ENCODE data around the gene ADAMTS6. TPM values are rescaled to one million over a fixed set of nuclear protein-coding genes. Genes with fewer than 3 reads are reported as not detected.
"Not testable (repeated sequence)": the region's sequence is repeated elsewhere in the genome, so short reads cannot be mapped to it uniquely, and the experiment has no call there.

Gene ADAMTS6
- total and polyA plus RNA-seq, 9 donors: 0.80 to 3.2 (median 1.4) TPM

- Histone ChIP-seq H3K9me3 (replicated peaks; ENCODE audit: control insufficient read depth, low read depth, low read length) (no peaks in the 10 kb centered on the region), H3K36me3 (ENCODE audit: control insufficient read depth, insufficient read depth, low read length) (no peaks in the 10 kb centered on the region), H3K4me3 (ENCODE audit: low read length) (no peak overlapping the region), H3K4me1 (ENCODE audit: control insufficient read depth, insufficient read depth, low read length) (no peaks in the 10 kb centered on the region), H3K27ac (ENCODE audit: low read length) (no peak overlapping the region), H3K27me3 (ENCODE audit: control insufficient read depth, insufficient read depth, low read length) (no peaks in the 10 kb centered on the region)
- no CpG with 5 or more reads among the region's 1 CpG for WGBS (ENCODE audit: insufficient coverage)
- no peak for DNase-seq
Measured at GRCh38 chr5:65382582-65382981, 99.1 kb downstream of the ADAMTS6 start.

GRCh38 chr5:65370505-65370904 lies 111.2 kb downstream of the ADAMTS6 start:
- H3K27me3 ChIP-seq (ENCODE audit: control insufficient read depth, insufficient read depth, low read length); H3K27ac ChIP-seq (ENCODE audit: low read length); H3K4me1 ChIP-seq (ENCODE audit: control insufficient read depth, insufficient read depth, low read length); H3K4me3 ChIP-seq (ENCODE audit: low read length); DNase-seq; H3K36me3 ChIP-seq (ENCODE audit: control insufficient read depth, insufficient read depth, low read length); H3K9me3 ChIP-seq (replicated peaks; ENCODE audit: control insufficient read depth, low read depth, low read length): not testable (repeated sequence)
- 97% methylated on average over 15 of the region's 15 CpGs for WGBS (ENCODE audit: insufficient coverage)

- Histone ChIP-seq H3K9me3 (replicated peaks; ENCODE audit: control insufficient read depth, low read depth, low read length) (no peaks in the 10 kb centered on the region), H3K4me3 (ENCODE audit: low read length) (no peak overlapping the region), H3K27ac (ENCODE audit: low read length) (no peak overlapping the region), H3K4me1 (ENCODE audit: control insufficient read depth, insufficient read depth, low read length) (no peaks in the 10 kb centered on the region), H3K27me3 (ENCODE audit: control insufficient read depth, insufficient read depth, low read length) (no peaks in the 10 kb centered on the region), H3K36me3 (ENCODE audit: control insufficient read depth, insufficient read depth, low read length) (no peaks in the 10 kb centered on the region)
- no CpG with 5 or more reads among the region's 2 CpGs for WGBS (ENCODE audit: insufficient coverage)
- peak; percentile 22 for DNase-seq
Measured at GRCh38 chr5:65366655-65367054, 115.1 kb downstream of the ADAMTS6 start.

GRCh38 chr5:65364907-65365306 lies 116.8 kb downstream of the ADAMTS6 start:
- Histone ChIP-seq H3K4me1 (ENCODE audit: control insufficient read depth, insufficient read depth, low read length) (no peaks in the 10 kb centered on the region), H3K4me3 (ENCODE audit: low read length) (no peak overlapping the region)
- WGBS (ENCODE audit: insufficient coverage): no CpG with 5 or more reads among the region's 2 CpGs

GRCh38 chr5:65363499-65363898 lies 118.2 kb downstream of the ADAMTS6 start:
- H3K27me3 ChIP-seq (ENCODE audit: control insufficient read depth, insufficient read depth, low read length): no peaks in the 10 kb centered on the region
- H3K9me3 ChIP-seq (replicated peaks; ENCODE audit: control insufficient read depth, low read depth, low read length): no peaks in the 10 kb centered on the region
- no CpG with 5 or more reads among the region's 2 CpGs for WGBS (ENCODE audit: insufficient coverage)
- H3K27ac ChIP-seq (ENCODE audit: low read length): no peak overlapping the region
- no peaks in the 10 kb centered on the region for H3K36me3 ChIP-seq (ENCODE audit: control insufficient read depth, insufficient read depth, low read length)
- no peaks in the 10 kb centered on the region for H3K4me1 ChIP-seq (ENCODE audit: control insufficient read depth, insufficient read depth, low read length)
- no peak overlapping the region for H3K4me3 ChIP-seq (ENCODE audit: low read length)
- peak; percentile 56 for DNase-seq

More at GRCh38 chr5:65364907-65365306, 116.8 kb downstream of the ADAMTS6 start:
- Histone ChIP-seq H3K27ac (ENCODE audit: low read length) (no peak overlapping the region), H3K27me3 (ENCODE audit: control insufficient read depth, insufficient read depth, low read length) (no peaks in the 10 kb centered on the region), H3K36me3 (ENCODE audit: control insufficient read depth, insufficient read depth, low read length) (no peaks in the 10 kb centered on the region), H3K9me3 (replicated peaks; ENCODE audit: control insufficient read depth, low read depth, low read length) (no peaks in the 10 kb centered on the region)
- DNase-seq: no peak

- H3K9me3 ChIP-seq (replicated peaks; ENCODE audit: control insufficient read depth, low read depth, low read length): no peaks in the 10 kb centered on the region
- WGBS (ENCODE audit: insufficient coverage): no CpG with 5 or more reads among the region's 5 CpGs
- no peaks in the 10 kb centered on the region for H3K27me3 ChIP-seq (ENCODE audit: control insufficient read depth, insufficient read depth, low read length)
- H3K27ac ChIP-seq (ENCODE audit: low read length): no peak overlapping the region
- H3K36me3 ChIP-seq (ENCODE audit: control insufficient read depth, insufficient read depth, low read length): no peaks in the 10 kb centered on the region
- H3K4me3 ChIP-seq (ENCODE audit: low read length): no peak overlapping the region
- H3K4me1 ChIP-seq (ENCODE audit: control insufficient read depth, insufficient read depth, low read length): no peaks in the 10 kb centered on the region
- DNase-seq: no peak
Measured at GRCh38 chr5:65359981-65360380, 121.7 kb downstream of the ADAMTS6 start.

- Histone ChIP-seq H3K27me3 (ENCODE audit: control insufficient read depth, insufficient read depth, low read length) (no peaks in the 10 kb centered on the region), H3K27ac (ENCODE audit: low read length) (no peak overlapping the region), H3K9me3 (replicated peaks; ENCODE audit: control insufficient read depth, low read depth, low read length) (no peaks in the 10 kb centered on the region), H3K4me1 (ENCODE audit: control insufficient read depth, insufficient read depth, low read length) (no peaks in the 10 kb centered on the region), H3K4me3 (ENCODE audit: low read length) (no peak overlapping the region), H3K36me3 (ENCODE audit: control insufficient read depth, insufficient read depth, low read length) (no peaks in the 10 kb centered on the region)
- no peak for DNase-seq
- WGBS (ENCODE audit: insufficient coverage): 25% methylated on average over 1 of the region's 3 CpGs
Measured at GRCh38 chr5:65359569-65359968, 122.2 kb downstream of the ADAMTS6 start.

- peak; percentile 16 for DNase-seq
- H3K27ac ChIP-seq (ENCODE audit: low read length): no peak overlapping the region
- no peaks in the 10 kb centered on the region for H3K36me3 ChIP-seq (ENCODE audit: control insufficient read depth, insufficient read depth, low read length)
- H3K27me3 ChIP-seq (ENCODE audit: control insufficient read depth, insufficient read depth, low read length): no peaks in the 10 kb centered on the region
- H3K4me3 ChIP-seq (ENCODE audit: low read length): no peak overlapping the region
- no peaks in the 10 kb centered on the region for H3K4me1 ChIP-seq (ENCODE audit: control insufficient read depth, insufficient read depth, low read length)
- H3K9me3 ChIP-seq (replicated peaks; ENCODE audit: control insufficient read depth, low read depth, low read length): no peaks in the 10 kb centered on the region
- WGBS (ENCODE audit: insufficient coverage): no CpG with 5 or more reads among the region's 1 CpG
Measured at GRCh38 chr5:65356274-65356673, 125.4 kb downstream of the ADAMTS6 start.

GRCh38 chr5:65355301-65355700 lies 126.4 kb downstream of the ADAMTS6 start:
- Histone ChIP-seq H3K36me3 (ENCODE audit: control insufficient read depth, insufficient read depth, low read length) (no peaks in the 10 kb centered on the region), H3K9me3 (replicated peaks; ENCODE audit: control insufficient read depth, low read depth, low read length) (no peaks in the 10 kb centered on the region), H3K27ac (ENCODE audit: low read length) (no peak overlapping the region), H3K4me3 (ENCODE audit: low read length) (no peak overlapping the region), H3K4me1 (ENCODE audit: control insufficient read depth, insufficient read depth, low read length) (no peaks in the 10 kb centered on the region), H3K27me3 (ENCODE audit: control insufficient read depth, insufficient read depth, low read length) (no peaks in the 10 kb centered on the region)
- no CpG with 5 or more reads among the region's 1 CpG for WGBS (ENCODE audit: insufficient coverage)
- DNase-seq: no peak

- no peak overlapping the region for H3K27ac ChIP-seq (ENCODE audit: low read length)
- DNase-seq: no peak
- no peaks in the 10 kb centered on the region for H3K27me3 ChIP-seq (ENCODE audit: control insufficient read depth, insufficient read depth, low read length)
- peaks cover 6% of the 10 kb centered on the region for H3K9me3 ChIP-seq (replicated peaks; ENCODE audit: control insufficient read depth, low read depth, low read length)
- H3K36me3 ChIP-seq (ENCODE audit: control insufficient read depth, insufficient read depth, low read length): no peaks in the 10 kb centered on the region
- H3K4me3 ChIP-seq (ENCODE audit: low read length): no peak overlapping the region
- no peaks in the 10 kb centered on the region for H3K4me1 ChIP-seq (ENCODE audit: control insufficient read depth, insufficient read depth, low read length)
Measured at GRCh38 chr5:65341835-65342234, 139.9 kb downstream of the ADAMTS6 start.

- Histone ChIP-seq H3K36me3 (ENCODE audit: control insufficient read depth, insufficient read depth, low read length) (no peaks in the 10 kb centered on the region), H3K4me3 (ENCODE audit: low read length) (no peak overlapping the region), H3K27ac (ENCODE audit: low read length) (no peak overlapping the region), H3K4me1 (ENCODE audit: control insufficient read depth, insufficient read depth, low read length) (no peaks in the 10 kb centered on the region), H3K27me3 (ENCODE audit: control insufficient read depth, insufficient read depth, low read length) (no peaks in the 10 kb centered on the region), H3K9me3 (replicated peaks; ENCODE audit: control insufficient read depth, low read depth, low read length) (peaks cover 6% of the 10 kb centered on the region)
- DNase-seq: peak; percentile 16
- 86% methylated on average over 3 of the region's 3 CpGs for WGBS (ENCODE audit: insufficient coverage)
Measured at GRCh38 chr5:65338606-65339151, 143.0 kb downstream of the ADAMTS6 start.

Measured in muscle of leg (tissue), 11 donors.